Upper lobe of right lung (tissue), 1 donor: ENCODE results near the gene VWA5B1. TPM values are rescaled to one million over a fixed set of nuclear protein-coding genes. Genes with fewer than 3 reads are reported as not detected.
A peak's percentile ranks its signal among the peaks of the same experiment; 100 is the strongest.

Experiments
- ATAC-seq: fragments of 200-7000 bp; cut with Tn5 transposase; one replicate; pipeline ENCODE4 v1.9.1; 2020; ENCODE audit warnings: mild to moderate bottlenecking, moderate library complexity
- DNase-seq: peaks from one replicate; pipeline ENCODE4 v3.0.0-alpha.2; 2020
- H3K27ac ChIP-seq: fragments of 200-600 bp; one replicate; pipeline ENCODE4 v1.8.0; 2022
- H3K27me3 ChIP-seq: fragments of 200-600 bp; one replicate; pipeline ENCODE4 v1.8.0; 2022; ENCODE audit warnings: mild to moderate bottlenecking
- H3K36me3 ChIP-seq: fragments of 200-600 bp; one replicate; pipeline ENCODE4 v1.8.0; 2022
- H3K4me1 ChIP-seq: fragments of 200-600 bp; one replicate; pipeline ENCODE4 v1.8.0; 2022
- H3K4me3 ChIP-seq: fragments of 200-600 bp; one replicate; pipeline ENCODE4 v1.8.0; 2022; ENCODE audit warnings: mild to moderate bottlenecking
- H3K9me3 ChIP-seq: fragments of 200-600 bp; one replicate; pipeline ENCODE4 v1.8.0; 2022
- CTCF ChIP-seq: fragments of 200-600 bp; IDR thresholded peaks from one replicate; pipeline ENCODE4 v1.8.0; 2022; ENCODE audit warnings: antibody characterized with exemption
- intact Hi-C: fragments of 100-400 bp; cut with DNase I; formaldehyde crosslinking; loops from one replicate; pipeline ENCODE4 v1.11.0; 2022
- total RNA-seq: library from RNA; stranded (reverse); fragmentation: NEBNext Ultra II Directional; extraction: Animal tissue kit (Norgen Biotek cat#: 25700); gene quantifications from one replicate; pipeline ENCODE4 v1.2.1, GENCODE V29; 2021
- donor health status: DM: no; HTN: yes; CAD: no; lungs with severe emphysema.

The VWA5B1 gene
- total RNA-seq, 1 donor from 2014 or later, result 0.09 TPM

GRCh38 chr1:20320704-20321103 is 30.0 kb downstream of the VWA5B1 start:
- no peak for ATAC-seq
- H3K27me3 ChIP-seq, result no peaks in the 10 kb centered on the region

GRCh38 chr1:20321573-20321972 is 30.9 kb downstream of the VWA5B1 start:
- Histone ChIP-seq H3K27ac (peak overlapping the region; percentile 36), H3K4me1 (peaks cover 11% of the 10 kb centered on the region)
- no peak for TF ChIP-seq CTCF

More at GRCh38 chr1:20320704-20321103, 30.0 kb downstream of the VWA5B1 start:
- H3K9me3 ChIP-seq, result no peaks in the 10 kb centered on the region
- no peak overlapping the region for H3K27ac ChIP-seq
- no peak overlapping the region for H3K4me3 ChIP-seq
- intact Hi-C loops, result no loop called here
- TF ChIP-seq CTCF, result no peak
- no peaks in the 10 kb centered on the region for H3K36me3 ChIP-seq
- peaks cover 11% of the 10 kb centered on the region for H3K4me1 ChIP-seq
- peak; percentile 25 for DNase-seq

GRCh38 chr1:20322081-20322824 is 31.6 kb downstream of the VWA5B1 start:
- Histone ChIP-seq H3K27me3 (no peaks in the 10 kb centered on the region), H3K36me3 (no peaks in the 10 kb centered on the region), H3K27ac (peak overlapping the region; percentile 36), H3K4me1 (peaks cover 11% of the 10 kb centered on the region), H3K9me3 (no peaks in the 10 kb centered on the region), H3K4me3 (no peak overlapping the region)
- ATAC-seq (no peak), DNase-seq (peak; percentile 8)
- intact Hi-C loops, result no loop called here
- no peak for TF ChIP-seq CTCF

More at GRCh38 chr1:20321573-20321972, 30.9 kb downstream of the VWA5B1 start:
- DNase-seq (no peak), ATAC-seq (no peak)
- no peaks in the 10 kb centered on the region for H3K36me3 ChIP-seq
- no peak overlapping the region for H3K4me3 ChIP-seq
- no peaks in the 10 kb centered on the region for H3K27me3 ChIP-seq
- intact Hi-C loops, result no loop called here
- H3K9me3 ChIP-seq, result no peaks in the 10 kb centered on the region

- H3K27me3 ChIP-seq, result no peaks in the 10 kb centered on the region
- intact Hi-C loops, result no loop called here
- DNase-seq, result peak; percentile 52
- ATAC-seq, result peak; percentile 40
- H3K4me3 ChIP-seq, result no peak overlapping the region
- TF ChIP-seq CTCF, result no peak
- peak overlapping the region; percentile 36 for H3K27ac ChIP-seq
- no peaks in the 10 kb centered on the region for H3K9me3 ChIP-seq
- H3K4me1 ChIP-seq, result peaks cover 11% of the 10 kb centered on the region
- no peaks in the 10 kb centered on the region for H3K36me3 ChIP-seq
Measured at GRCh38 chr1:20322825-20323612, 32.3 kb downstream of the VWA5B1 start.

GRCh38 chr1:20323613-20323920 is 32.9 kb downstream of the VWA5B1 start:
- Histone ChIP-seq H3K27me3 (no peaks in the 10 kb centered on the region), H3K27ac (peak overlapping the region; percentile 20), H3K4me3 (no peak overlapping the region), H3K9me3 (no peaks in the 10 kb centered on the region), H3K4me1 (peaks cover 11% of the 10 kb centered on the region), H3K36me3 (no peaks in the 10 kb centered on the region)
- TF ChIP-seq CTCF, result no peak
- ATAC-seq (no peak), DNase-seq (no peak)
- intact Hi-C loops, result no loop called here
